AG08396 (cell line): Measurements from ENCODE around the gene SHLD1.

Experiments used
- DNase-seq: peaks from one replicate; pipeline ENCODE4 v3.0.0; 2012; ENCODE audit warnings: low spot score, mixed read lengths

Gene SHLD1

DNA sequence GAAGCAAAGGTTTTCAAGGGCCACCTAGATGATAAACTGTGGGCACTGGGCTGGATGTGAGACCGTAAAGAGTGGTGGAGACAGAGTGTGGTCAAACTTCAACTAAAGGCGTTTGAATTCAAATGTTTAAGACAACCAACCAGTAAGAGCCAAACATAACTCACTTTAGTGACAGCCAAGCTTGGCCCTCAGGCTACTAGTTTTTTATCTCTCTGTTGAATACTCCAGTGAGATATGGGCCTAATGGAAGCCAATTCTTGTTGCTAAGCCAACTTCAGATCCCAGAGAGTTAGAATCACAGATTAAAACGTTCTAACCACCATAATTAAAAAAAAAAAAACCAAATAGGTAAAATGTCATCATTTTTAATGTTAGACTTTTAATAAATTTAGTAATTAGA is 142.9 kb downstream of the SHLD1 start:
- DNase-seq: no peak

DNA sequence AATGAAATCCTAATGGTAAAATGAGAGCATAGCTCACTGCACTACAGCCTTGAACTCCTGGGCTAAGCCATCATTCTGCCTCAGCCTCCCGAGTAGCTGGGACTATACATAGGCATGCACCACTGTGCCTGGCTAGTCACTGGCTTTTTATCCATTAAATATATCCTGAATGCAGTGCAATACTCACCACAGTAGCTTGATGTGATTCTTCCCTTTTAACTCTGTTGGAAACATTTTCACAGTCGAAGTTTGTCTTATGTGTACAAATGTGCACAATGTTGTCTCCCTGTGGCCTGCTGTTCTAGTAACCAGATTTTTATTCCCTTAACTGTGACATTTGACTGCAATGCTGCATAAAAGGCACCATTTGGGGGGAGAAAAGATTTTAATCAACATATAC is 143.4 kb downstream of the SHLD1 start:
- DNase-seq: no peak

DNA sequence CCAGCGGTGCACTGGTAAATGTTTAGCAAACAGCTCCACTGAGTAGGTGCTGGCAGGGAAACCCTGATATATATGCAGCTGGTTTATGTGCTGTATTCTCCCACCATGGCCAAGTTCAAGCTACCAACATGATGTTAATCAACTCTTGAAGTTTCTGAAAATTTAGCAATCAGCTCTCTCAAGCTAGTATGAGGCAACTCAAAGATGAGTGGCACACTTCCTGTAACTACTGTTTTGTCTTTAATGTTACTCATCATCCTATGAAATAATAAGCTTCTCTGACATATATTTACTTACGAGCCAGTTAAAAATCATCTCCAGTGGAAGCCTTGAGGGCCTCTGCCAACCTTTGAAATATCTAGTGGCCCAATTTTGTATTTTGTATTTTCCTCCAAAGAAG is 145.4 kb downstream of the SHLD1 start:
- no peak for DNase-seq

DNA sequence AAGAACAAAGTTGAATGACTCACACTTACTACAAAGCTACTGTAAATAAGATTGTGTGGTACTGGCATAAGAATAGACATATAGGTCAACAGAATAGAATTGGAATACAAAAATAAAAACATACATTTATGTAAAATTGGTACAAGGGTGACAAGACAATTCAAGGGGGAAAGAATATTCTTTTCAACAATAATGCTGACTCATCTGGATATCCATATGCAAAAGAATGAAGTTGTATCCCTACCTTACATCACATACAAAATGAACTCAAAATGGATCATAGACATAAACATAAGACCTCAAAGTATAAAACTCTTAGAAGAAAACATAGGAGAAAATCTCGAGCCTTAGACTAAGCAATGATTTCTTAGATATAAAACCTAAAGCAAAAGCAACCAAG is 149.2 kb downstream of the SHLD1 start:
- DNase-seq: no peak

DNA sequence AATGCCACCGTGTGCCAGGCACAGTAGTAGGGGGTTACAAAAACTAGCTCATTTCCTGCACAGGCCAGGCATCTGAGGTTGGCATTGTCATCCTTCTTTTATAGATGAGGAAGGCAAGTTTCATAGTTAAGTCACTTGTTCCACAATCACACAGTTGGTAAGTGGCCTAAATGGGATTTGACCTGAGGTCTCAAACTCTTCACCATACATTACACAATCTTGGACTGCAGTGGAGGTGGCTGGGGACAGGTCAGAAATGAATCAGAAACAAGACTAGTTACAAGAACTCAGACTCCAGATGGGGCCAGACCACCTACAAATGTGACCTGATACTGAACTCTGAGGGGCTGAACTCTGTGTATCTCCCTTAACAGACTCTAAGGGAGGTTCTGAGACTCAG is 150.7 kb downstream of the SHLD1 start:
- DNase-seq: no peak

DNA sequence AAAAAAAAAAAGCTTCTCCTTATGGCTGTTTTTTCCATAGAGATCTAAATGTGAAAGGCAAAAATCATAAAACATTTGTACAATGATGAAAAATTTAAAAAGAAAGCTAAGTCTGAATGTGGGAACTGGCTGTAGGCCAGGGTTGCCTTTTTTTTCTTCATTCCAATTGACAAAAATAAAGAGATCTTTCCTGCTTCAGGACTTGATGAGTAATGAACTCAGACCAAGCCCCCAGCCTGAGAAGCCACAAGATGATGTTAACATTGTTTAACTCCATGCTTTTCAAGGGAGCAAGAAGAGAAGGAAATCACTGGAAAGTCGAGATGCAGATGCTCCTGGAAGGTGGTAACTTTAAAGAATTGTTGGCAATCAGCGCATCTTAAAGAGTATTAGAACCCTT is 158.8 kb downstream of the SHLD1 start:
- no peak for DNase-seq

DNA sequence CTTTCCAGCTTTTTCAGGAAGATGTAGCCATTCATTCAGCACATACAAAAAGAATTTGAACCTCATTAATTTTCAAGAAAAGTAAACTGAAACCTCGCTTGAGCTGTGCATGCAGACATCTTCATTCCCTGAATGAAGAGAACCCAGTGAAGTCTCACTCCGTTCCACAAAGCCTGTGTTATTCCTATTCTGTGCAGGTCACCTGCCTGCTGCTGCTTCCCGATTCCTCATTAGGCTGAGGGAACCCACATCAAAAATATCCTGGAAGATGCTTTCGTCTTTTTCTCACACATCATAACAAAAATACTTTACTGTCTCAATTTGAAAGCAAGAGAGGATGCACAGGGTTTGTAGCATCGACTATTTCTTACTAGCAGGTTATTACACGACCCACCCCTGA is 160.0 kb downstream of the SHLD1 start:
- DNase-seq: no peak

DNA sequence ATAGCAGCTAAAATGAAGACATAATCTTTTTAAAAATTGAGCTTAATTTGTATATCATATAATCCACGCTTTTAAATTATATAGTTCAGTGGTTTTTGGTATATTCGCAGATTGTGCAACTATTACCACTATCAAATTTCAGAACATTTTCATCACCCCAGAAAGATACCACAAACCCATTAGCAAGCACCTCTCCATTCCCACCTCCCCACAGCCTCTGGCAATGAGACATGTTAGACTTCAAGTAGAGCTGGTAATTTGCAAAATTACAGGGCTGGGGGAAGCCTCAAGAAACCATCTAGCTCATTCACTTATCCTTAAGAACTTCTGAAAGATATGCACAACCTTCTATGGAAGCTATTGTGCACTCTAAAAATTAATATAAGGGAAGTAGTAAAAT is 163.0 kb downstream of the SHLD1 start:
- no peak for DNase-seq
